NOMO-1 (cell line): ENCODE results near the gene RAB11FIP4.
"Not testable (repeated sequence)": the region's sequence is repeated elsewhere in the genome, so short reads cannot be mapped to it uniquely, and the experiment has no call there.

Experiments
- DNase-seq, 2 experiments: peaks; one replicate each; lab custom pipeline; 2025; ENCODE audit not compliant: unreplicated experiment in 2 of 2; lab: John Stamatoyannopoulos, UW

The RAB11FIP4 gene

DNA sequence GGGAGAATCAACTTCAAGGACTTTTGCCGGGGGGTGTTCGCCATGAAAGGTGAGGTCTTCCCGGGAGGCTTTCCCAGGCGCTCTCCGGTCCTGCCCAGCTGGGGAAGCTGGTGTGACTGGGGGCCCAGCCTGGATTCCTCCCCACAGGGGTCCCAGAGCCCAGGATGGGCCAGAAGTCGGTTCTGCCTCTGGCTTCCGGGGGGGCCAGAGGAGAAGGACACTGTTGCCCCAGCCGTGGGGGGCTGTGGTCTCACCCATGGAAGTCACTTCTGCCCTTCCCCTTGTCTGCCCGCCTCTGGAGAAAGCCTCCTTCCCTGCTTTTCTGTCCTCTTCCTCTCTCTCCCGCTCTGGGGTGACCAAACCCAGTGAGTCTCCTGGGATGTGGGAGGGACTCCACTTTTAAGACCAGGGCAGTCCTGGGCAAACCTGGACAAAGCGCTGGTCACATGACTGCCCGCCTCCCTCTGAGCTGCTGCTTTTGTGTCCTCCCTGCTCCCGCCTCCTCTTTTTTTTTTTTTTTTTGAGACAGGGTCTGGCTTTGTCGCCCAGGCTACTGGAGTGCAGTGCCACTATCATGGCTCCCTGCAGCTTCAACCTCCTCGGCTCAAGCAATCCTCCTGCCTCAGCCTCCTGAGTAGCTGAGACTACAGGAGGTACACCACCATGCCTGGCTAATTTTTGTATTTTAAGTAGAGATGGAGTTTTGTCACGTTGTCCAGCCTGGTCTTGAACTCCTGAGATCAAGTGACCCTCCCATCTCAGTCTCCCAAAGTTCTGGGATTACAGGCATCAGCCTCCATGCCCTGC lies 40.6 kb downstream of the RAB11FIP4 start:
- DNase-seq, result no peak

DNA sequence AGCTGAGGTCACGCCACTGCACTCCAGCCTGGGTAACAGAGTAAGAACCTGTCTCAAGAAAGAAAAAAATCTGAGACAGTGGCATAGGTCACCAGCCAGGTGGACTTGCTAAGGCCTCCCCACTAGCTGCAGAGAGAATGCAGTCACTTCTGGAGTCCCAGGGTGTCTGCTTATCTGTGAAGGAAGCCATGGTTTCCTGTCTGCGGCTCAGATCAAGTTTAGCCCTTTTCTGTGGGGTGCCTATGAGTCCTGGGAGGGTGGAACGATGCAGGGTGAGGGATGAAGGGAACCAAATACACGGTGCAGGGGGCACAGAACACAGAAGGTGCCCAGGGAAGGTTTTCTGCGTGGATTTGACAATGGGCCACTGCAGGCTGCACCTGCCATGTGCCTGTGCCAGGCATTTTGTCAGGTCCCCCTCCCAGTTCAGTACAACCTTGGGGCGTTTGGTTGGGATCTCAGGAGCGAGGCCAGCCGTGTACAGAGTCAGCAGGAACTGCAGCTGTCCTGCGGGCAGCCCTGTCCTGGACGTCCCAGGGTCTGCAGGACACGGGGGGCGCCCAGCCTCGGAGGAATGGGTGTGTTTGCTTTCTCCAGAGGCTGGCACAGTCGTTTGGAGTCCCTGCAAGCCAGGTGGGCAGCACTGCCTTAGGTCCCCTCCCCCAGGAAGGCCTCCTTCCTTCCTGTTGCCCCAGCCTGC lies 41.8 kb downstream of the RAB11FIP4 start:
- no peak for DNase-seq

DNA sequence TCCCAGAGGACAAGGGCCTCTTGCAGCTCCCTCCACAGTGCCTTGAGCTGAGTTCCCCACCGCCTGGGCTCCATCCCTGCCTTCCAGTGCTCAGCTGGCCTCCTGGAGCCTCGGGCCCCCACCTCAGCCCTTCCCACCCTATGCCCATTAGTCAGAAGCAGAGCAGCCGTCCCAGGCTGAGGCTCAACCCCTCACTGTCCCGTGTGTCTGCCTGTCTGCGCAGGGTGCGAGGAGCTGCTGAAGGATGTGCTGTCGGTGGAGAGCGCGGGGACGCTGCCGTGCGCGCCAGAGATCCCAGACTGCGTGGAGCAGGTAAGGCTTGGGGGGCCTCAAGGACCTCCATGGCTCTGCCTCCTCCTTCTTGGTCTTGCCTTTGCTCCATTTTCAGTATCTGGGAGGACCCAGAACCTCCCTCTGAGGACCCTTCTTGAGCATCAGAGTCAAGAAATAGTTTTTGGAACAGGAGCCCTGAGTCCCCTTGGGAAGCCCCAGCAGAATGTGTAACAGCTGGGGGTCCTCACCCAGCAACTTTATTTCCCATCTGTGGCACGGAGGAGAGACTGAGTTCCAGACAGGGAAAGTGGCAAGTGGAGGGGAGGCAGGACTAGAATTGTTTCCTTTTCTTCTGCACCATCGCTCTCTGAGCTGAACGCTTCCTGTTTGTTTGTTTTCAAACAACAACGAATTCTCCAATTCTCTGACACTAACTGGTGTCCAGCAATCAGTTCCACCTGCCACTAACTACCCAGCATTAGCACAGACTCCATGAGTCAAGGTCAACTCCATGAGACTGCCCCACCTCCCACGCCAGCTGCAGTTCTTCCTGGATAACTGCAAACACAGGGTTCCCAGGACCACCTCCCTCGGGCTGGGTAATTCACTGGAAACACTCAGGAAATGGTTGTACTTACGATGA lies 42.6 kb downstream of the RAB11FIP4 start:
- DNase-seq, result no peak

DNA sequence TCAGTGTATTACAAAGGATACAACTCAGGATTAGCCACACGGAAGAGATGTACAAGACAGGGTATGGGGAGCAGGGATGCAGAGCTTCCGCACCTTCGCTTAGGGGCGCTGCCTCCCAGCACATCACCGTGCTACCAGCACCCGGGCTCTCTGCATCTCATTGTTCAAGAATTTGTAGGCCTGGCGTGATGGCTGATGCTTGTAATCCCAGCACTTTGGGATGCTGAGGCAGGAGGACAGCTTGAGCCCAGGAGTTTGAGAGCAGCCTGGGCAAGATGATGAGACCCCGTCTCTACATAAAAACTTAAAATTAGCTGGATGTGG lies 43.2 kb downstream of the RAB11FIP4 start:
- no peak for DNase-seq

DNA sequence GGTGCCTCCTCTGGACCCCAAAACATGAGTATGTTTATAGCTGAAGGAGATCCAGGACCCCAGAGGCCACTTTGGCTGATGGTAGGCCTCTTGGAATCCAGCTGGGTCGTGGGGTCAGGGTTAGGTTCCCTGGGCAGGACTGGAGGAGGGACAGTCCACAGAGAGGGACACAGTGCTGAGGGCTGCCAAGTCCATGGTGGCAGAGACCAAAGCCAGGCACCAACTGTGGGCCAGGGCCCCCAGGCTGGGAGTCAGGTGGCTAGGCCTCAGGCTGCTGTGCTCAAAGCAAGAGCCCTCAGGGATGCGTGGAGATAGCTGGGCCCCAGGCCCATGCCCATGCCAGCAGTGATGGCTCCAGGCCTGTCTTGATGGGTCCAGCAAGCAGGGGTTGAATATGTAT lies 44.1 kb downstream of the RAB11FIP4 start:
- no peak for DNase-seq

DNA sequence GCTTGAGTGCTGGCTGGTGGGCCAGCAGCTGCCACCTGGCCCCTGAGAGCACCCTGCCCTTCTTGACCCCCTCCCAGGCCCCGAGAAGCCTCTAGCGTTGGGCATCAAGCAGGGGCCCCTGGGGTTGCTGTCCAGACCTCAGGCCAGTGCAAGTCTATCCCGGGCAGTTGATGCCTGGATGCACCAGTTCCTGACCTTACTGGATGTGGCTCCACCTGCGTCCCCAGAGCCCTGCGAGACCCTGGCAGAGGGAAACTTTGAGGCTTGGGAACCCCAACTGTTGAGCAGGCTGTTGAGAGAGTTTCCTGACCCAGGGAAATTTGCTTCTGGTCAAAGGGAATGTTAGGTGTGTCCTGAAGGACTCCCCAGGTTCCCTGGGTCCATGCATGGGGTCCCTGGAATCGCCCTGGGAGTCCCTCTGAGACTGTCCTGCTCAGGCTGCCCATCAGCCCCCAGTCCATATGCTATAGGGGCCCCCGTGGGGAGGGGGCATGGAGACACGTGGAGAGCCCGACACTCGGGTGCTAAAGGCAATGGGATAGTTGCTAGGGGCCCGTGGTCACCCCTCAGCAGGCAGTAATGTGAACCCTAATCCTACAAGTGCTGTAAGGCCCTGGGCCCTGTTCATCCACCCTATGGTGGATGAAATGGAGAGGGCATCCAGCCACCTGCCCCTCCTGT lies 46.4 kb downstream of the RAB11FIP4 start:
- no peak for DNase-seq

DNA sequence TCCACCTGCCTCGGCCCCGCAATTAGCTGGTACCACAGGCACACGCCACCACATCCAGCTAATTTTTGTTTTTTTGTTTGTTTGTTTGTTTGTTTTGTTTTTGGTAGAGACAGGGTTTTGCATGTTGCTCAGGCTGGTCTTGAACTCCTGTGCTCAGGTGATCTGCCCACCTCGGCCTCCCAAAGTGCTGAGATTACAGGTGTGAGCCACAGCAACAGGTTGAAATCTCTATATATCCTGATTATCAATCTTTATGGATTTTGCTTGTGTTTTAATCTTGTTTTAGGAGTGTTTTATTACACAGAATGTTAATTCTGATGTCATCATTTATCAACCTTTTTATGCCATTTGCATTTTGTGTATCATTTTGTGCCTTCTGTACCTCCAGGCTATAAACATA lies 48.2 kb downstream of the RAB11FIP4 start:
- DNase-seq, result no peak

DNA sequence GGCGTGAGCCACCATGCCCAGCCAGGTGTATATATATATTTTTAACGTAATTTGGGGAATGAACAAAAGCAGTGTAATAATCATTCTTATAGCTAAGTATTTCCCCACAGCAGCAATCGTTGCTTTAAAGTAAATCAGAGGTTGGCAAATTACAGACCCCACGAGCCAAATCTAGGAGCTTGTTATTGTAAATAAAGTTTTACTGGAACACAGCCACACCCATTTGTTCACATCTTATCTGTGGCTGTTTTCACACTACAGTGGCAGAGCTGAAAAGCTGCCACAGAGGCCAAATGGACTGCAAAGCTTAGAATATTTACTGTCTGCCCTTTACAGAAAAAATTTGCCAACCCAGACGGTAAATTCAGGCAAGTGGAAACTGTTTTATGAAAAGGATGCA lies 50.8 kb downstream of the RAB11FIP4 start:
- DNase-seq, result no peak

DNA sequence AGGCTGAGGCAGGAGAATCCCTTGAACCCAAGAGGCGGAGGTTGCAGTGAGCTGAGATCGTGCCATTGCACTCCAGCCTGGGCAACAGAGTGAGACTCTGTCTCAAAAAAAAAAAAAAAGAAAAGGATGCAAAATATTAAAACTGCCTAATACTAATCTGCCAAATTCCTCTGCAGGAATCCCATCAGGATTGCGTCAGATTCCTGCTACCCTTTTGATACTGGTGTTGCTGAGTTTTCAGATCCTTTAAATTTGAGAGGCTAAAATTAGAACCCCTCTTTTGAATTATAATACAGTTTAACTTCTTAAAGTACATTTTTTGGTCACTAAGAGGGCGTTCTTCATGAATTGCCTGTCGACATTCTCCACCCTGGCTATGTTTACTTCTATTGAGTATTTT lies 51.4 kb downstream of the RAB11FIP4 start:
- DNase-seq, result not testable (repeated sequence)

DNA sequence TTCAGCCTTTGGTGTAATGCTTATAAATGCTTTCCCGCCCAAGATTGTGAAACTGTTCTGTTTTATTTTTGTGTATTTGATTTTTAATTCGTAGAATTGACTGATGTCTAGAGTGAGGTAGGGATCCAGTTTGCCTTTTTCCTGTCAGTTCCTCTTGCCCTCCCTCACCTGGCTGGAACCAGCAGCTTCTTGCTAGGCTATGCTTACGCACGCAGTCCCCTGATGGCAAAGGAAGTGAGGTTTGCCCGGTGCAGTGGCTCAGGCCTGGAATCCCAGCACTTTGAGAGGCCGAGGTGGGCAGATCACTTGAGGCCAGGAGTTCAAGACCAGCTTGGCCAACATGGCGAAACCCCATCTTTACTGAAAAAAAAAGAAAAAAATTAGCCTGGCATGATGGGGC lies 51.9 kb downstream of the RAB11FIP4 start:
- DNase-seq, result no peak

DNA sequence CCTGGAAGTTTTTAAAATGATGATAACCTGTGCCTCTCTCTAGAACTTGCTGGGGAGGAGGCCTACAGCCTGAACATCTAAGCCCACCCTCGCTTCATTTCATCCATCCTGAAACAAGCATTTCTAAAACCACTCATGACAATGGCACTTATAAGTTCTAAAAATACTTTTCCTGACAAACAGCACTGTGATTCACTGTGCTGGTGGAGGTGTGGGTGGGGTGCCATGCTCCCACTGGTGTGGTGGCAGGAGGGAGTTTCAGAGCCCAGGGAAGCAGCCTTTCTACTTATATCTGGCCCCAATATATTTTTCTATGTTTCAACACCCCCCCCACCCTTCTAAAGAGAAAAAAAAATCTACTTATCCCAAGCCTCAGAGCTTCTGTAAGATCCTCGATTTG lies 52.6 kb downstream of the RAB11FIP4 start:
- no peak for DNase-seq

DNA sequence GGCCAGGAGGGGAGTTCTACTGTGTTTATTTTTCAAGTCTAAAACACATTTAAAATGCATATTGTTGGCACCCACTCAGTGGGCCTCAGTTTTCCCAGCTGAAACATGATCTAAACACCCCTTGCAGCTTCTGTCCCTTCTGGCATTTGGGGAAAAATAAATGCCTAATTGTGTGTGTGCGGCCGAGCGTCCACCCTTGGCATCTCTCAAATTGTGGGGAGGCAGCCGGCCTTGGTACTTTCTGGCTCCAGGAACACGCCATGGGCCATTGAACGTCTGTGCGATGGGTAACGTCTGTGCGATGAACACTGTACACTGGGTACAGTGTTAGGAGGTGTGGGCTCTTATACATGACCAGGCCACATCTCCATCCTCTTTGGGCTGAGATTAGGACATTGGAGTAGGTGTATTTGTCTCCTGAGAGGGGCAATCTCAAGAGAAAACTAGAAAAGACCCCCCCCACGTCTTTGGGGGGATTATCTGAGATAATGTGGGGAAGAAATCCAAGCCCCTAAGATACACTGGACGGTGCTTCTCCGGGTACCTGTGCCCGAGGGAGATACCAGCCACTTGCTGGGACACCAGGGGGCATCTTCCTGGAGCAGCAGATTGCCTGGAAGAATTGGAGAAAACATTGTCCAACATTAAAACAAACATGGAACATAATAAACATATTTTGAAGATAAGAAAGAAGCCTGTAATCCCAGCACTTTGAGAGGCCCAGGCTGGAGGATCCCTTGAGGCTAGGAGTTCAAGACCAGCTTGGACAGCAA lies 54.9 kb downstream of the RAB11FIP4 start:
- DNase-seq, result no peak

DNA sequence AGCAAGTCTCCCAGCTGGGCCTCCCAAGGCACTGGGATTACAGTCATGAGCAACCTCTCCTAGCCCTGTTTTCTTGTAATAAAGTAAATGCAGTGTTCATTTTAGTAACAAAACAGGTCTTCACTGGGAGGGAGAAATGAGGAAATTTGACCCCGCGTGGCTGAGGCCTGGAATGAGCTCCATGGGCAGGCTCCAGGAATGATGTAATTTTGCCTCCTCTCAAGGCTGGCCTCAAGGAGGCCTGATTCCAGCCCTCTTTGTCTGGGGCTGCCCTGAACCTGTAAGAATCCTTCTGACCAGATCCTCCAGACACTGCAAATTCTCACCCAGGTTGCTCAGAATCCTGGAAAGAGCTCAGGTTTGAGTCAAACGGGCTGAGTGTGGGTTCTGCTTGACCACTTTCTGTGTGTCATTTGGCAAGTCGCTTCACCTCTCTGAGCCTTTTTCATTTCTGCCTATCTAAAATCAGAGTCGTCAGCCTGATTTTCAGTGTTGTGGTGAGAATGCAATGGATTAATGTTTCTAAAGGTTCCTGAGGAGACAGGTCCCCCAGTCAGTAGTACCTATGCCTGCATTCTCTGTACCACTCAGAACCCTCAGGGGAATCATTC lies 57.1 kb downstream of the RAB11FIP4 start:
- no peak for DNase-seq

DNA sequence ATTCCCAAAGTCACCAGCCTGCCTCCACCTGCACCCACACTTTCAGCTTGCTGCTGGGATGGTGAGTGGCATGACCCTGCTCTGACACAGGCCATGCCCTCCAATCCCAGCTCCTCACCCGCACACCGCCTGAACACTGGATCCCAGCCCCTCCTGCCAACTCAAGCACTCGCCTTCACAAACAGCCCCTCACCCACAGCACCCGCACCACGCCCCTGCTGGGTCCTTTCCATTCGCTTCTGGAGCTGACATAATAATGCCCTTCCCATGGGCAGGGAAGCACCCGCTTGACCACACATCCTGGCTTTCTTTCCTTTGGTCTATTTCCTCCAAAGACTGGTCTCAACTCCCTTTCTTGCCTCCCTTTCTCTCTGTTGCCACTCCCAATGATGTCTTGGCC lies 57.6 kb downstream of the RAB11FIP4 start:
- DNase-seq, result no peak

DNA sequence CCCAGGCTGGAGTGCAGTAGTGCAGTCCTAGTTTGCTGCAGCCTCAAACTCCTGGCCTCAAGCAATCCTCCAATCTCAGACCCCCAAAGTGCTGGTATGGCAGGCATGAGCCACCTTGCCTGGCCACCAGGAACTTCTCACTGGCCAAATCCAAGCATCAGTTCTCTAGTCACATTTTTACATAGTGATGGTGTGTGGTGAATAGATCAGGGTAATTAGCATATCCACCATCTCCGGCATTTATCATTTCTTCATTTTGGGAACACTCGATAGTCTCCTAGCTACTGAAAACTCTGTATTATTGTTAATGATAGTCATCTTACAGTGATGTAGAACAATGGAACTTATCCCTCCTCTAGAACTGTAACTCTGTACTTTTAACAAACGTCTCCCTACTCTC lies 58.3 kb downstream of the RAB11FIP4 start:
- no peak for DNase-seq

DNA sequence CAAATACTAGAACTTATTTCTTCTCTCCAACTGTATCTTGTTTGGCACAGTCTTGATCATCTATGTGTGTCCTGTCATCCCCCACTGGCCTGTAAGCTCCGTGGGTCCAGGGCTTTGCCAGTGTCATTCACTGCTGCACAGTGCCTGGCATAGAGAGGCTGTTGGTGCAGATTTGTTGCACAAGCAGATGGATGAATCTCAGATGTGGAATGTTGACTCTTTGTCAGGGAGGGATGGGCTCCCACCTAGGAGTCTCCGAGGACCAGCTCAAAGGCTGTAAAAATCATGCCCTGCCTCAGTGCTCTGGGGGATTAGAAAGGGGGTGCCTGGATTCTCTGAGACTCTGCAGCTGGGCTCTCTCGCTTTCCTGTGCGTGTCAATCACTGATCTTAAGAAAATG lies 60.6 kb downstream of the RAB11FIP4 start:
- no peak for DNase-seq

DNA sequence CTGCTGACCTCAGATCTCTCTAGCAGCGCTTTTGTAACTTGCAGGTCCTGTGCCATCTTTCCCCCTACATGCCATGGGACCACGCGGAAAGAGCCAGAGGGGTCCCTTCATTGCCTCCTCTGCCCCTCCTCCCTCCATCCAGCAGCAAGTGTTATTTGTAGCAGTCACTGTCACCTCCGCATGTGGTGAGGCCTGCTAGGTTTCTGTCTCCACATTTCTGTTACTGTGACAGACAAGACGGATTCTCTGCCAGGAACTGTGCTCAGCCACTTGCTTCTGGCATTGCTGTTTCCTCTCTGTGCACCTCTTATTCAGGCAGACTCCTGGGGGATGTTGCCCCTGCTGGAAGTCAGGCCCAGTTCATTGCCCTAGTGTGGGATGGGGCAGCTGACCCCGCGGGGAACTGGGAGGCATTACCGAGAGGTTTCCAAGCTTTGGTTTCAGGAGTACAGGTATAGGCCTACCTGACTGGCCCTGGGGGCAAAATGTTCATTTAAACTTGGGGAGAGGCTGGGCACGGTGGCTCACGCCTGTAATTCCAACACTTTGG lies 61.2 kb downstream of the RAB11FIP4 start:
- no peak for DNase-seq

DNA sequence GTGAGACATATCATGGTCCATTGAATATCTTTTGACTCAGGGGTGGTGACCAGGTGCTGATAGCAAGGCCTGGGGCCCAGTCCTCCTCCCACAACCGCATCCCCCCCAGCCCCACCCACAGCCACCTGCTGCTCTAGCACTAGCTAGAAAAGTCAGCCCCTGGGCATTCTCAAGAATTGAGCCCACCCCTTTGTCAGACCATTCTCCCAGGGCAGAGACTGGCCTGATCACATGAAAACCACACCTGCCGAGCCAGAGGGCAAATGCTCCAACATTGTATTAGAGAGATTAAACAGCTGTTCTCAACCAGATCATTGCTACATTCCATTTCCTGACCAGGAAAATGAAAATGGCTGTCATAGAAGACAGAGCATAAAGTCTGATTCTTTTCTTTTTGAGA lies 62.4 kb downstream of the RAB11FIP4 start:
- DNase-seq, result no peak

DNA sequence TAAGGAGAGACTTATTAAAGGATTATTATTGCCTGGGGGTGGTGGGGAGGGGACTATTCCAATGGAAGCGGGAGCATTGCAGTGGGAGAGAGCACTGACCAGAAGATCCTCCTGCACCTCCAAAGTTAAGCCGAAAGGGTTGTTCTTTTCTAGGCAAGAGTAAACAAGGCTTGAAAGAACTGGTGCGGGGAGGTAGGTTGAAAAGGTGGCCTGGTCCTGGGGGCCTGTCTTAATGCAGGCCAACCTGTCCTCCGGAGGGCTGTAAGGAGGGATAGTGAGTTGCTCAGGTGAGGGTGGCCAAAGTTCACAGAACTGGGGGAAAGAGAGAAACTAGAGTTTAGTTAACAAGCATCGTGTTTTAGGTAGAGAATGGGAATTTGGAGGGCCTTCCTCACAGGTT lies 65.3 kb downstream of the RAB11FIP4 start:
- no peak for DNase-seq
